NCI-H2227 (cell line): ENCODE data around the gene NTM.

ENCODE experiments used
- DNase-seq: peaks from one replicate; lab custom pipeline; 2025; ENCODE audit not compliant: unreplicated experiment; lab: John Stamatoyannopoulos, UW

NTM gene

GRCh38 chr11:131875611-131876010 lies 505.2 kb downstream of the NTM start:
- DNase-seq = no peak

DNA sequence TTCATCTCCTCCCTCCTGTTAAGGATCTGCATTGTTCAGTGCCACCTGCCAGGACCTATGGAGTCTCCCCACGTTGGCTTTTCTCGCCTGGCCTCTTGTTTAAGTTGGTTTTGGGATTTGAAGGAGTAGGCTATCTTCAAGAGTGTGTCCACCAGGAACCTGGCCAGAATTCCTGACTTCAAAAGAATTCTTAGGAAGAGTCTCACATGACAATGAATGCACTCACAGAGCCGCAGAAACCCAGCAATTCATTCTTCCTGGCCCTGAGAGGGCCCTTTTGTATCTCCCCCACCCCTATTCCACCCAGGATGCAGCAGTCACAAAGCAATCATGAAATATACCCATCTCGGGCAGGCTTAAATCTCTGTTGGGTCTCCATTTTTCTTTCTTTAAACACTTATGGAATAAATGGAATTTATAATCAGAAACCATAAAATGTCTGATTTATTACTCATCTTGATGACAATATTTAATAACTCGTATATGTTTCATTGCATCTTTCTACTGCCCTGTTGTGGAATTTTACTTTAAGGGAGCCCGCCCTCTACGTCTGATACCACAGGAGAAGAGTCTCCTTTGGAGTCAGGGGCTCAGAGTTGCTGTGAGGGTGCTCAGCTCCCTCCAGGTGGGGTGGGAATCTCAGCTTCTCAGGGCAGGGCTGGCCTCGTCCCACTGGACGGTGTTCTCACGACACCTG lies 507.0 kb downstream of the NTM start:
- DNase-seq = no peak

GRCh38 chr11:131880316-131880715 lies 509.9 kb downstream of the NTM start:
- DNase-seq = no peak

DNA sequence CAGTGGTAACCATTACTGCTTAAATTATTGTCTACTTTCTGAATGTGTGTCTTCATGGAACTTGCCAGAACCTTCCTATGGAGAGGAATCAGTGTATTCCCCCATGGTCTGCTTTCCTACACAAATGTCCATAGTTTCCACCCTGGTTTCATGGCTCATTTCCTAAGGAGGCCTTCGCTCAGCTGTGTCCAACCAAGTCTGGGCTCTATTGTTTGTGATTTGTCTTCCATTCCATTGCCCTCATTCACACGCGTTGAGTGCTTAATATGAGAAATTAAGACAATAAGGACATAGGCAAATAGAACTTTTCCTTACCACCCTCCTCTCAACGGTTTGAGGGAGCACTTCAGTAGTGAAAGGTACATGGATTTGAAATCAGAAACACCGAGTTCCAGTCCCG lies 510.6 kb downstream of the NTM start:
- no peak for DNase-seq

GRCh38 chr11:131883332-131883731 lies 512.9 kb downstream of the NTM start:
- DNase-seq = no peak

GRCh38 chr11:131884461-131885073 lies 514.2 kb downstream of the NTM start:
- no peak for DNase-seq

DNA sequence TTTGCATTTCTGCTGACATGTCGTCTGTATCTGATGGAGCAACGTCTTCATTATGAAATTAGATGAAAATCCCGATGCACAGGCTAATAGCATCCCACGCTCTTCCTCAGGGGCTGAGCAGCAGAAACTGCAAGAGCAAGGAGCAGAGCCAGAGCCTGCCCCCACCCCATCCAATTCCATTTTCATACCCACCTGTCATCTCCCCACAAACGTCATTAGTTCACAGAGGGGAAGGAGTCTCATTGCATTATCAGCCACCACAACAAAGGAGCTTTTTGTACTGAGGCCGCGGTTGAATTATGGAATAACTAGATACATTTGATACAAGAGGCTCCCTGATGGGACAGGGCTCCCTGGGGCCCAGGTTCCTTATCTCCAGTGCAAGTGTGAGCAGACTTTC lies 515.0 kb downstream of the NTM start:
- DNase-seq = no peak

DNA sequence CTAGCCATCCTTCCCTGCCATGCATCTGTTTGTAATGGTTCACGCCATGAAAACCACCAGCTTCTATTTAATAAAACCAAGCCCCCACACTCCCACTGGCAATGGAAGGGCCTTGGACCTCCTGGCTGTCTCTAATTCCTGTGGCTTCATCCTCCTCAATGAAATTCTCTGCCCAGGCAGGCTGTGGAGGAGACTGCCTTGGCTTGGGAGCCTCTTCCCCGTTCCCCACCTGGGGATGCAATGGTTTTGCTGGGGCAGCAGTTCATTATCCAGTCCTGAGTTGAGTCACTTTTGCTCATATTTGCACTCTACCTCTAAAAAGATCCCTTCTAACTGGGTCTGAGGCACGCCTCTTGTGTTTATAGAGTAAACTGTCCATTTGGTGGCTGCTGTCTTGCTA lies 515.8 kb downstream of the NTM start:
- no peak for DNase-seq

DNA sequence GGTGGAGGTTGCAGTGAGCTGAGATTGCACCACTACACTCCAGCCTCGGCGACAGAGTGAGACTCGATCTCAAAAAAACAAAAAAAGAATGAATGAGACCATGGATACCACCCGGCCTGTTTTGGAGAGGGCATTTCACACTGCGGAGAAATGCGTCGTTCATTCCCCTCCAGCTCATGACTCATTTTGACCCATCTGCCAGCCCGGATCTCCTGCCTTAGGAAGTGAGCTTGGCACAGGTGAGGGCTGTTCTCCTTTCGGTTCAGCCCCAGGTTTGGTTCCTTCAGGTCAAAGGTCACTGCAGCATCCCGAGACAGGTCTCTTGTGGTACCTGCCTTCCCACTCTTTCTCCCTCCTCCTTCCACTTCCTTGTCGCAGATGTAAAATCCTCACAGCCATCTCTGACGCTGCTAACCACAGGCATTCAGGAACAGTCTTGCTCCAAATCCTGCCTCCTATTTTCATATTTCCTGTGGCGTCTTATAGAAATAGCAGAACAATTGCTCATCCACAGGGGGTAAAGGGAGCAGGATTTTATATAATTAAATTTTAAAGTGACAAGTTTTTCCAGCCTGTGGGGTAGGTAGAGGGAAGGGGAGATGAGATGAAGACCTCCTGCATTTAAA lies 517.9 kb downstream of the NTM start:
- DNase-seq = peak; percentile 27

- DNase-seq = peak; percentile 82
These were observed 518.7 kb downstream of the NTM start for GRCh38 chr11:131889146-131889577.

DNA sequence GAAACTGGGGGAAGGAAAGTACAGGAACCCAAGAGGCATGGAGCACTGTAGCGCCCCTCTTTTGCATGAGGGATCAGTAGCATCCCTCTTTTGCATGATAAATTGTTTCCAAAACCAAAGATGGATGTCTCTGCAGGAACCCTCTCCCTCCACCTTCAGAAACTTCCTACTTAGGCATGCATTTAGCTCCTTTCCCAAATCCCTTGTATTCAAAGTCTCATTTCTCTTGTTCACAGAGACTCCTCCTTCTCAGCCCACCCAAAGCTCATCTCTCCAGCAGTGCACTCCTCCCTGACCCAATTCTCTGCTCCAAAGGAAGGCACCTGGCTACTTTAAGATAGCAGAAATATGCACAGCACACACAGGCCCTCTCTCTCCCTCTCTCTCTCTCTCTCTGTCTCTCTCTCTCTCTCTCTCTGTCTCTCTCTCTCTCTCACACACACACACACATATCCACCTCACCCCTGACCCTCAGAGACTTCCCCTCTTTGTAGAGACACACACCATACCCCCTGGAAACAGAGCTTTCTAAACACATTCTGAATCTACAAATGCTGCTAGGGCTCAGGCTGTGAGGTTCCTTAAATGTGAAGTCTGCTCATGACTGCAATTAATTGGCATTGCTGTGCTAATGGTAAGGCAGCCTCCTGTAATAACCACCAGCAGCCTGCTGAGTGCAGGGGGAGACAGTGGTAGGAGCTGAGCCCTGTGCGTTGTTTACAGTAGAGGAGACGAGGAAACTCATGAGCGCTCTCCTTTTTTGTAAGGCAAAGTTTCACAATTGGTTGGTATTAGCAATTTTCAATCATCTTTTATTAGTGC lies 519.6 kb downstream of the NTM start:
- DNase-seq = peak; percentile 21

DNA sequence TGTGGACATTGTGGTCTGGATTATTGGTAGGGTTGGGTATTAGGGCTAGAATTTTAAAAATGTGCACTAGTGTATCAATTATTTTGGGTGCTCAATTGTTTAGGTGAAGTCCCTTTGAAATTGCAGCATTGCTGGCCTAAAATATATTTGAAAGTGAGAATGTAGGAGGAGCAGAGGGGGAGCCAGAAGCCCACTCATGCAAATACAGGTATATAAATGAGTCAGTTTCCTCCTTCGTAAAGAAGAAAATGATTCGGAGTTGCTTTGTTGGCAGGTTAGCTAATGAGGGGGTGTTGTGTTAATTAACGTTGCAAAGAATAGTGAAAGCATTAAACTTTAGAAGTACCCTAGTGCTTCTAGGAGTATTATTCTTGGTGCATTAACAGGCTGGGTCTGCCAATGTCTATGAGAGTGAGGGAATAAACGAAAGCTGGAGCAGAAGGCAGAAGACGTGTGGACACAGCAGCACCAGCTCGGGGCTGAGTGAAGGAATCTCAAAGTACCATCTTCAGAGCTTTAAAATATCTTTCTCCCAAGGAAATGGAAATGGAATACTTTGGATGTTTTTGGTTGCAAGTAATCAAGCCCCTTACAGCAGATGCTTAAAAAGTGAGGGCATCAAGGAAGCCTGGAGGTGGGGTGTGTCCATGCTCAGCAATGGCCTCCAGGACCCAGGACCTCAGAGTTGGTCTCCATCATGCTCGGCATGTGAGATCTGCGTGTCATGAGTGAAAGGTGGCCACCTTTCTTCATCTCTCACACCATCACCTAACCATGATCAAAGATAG lies 522.9 kb downstream of the NTM start:
- DNase-seq = no peak

GRCh38 chr11:131893988-131894387 lies 523.6 kb downstream of the NTM start:
- no peak for DNase-seq

DNA sequence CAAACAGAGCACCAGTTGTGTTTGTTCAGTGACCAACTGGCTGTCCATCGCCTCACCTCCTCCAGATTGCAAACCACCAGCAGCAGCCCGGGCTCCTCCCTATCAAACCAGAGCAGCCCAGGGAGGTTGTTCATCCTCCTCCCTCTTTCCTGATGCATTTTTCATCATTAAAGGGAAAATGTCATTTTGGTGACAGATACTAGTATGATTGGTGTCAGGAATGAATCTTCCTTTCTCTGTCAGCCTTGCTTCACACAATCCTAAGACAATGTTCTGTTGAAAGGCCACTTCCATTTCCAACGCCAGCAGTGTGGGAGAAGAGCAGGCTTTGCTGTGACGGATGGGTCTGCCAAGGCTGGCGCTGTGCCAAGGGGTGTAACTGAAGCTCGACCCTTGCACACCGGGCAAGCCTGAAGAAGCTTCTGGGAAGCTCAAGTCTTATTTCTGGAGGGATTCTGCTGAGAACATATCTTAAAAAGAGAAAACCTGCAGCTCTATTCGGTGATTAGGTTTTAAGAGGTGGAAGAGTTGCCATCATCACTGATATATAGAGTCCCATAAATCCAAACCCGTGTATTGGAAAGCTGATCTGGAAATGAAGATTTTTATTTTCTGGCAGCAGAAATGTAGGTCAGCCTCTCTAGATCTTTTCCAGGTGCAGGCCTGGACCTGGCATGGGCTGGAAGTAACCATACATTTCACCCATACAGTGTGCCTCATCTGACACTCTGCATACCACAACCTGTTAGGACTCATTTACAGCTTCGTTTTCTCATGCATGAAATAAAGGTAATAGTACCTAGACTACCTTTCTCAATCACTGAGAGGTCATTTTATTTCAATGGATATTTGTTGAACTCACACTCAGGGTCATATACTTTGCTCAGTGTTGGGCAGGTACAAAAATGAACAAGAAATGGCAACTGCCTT lies 524.5 kb downstream of the NTM start:
- peak; percentile 75 for DNase-seq

- DNase-seq = no peak
These were observed 525.5 kb downstream of the NTM start for GRCh38 chr11:131895865-131896264.

DNA sequence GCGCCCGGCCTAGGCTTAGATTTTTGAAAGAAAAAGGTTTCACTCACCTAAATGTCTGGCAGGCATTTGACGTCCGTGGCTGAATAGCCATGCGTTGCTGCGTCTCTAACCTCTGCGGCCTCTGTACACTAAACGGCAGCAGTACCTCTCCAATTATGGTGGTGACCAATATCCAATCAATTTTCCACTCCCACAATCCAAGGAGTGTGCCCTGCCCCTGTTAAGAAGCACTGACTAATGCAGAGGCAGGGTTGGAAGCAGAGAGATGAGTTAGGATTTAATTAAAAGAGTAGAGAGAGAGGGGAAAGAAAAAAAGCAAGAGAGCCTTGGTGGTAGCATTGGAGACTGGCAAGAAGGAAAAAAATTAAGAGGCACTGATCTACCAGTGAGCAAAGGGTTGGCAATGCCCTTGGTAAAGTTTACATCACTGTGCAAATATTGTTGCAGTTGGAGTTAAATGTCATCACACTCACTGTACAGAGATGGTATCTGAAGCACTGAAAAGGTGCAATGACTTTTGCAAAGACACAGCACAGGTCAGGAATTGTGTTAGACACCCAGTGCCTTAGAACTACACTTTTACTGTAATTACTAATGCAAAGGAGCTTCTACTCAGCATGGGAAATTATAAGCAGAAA lies 526.7 kb downstream of the NTM start:
- DNase-seq = no peak

DNA sequence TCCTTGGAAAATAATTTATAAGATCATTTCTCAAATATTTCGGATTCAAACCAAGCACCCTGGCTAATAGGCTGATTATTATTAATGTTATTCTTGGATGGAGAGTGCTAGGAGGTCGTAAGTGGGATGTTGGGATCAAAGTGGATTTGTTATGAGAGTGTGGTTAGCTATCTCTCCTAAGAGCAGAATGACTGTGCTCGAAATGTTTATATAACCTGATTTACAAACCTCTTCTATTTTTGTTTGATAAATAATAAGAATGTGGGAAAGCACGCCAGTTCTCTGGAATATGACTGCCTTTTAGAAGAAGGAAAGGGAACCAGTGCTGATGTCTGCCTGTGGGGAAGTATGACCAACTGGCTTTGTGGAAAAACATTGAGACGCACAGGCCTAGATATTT lies 527.5 kb downstream of the NTM start:
- DNase-seq = no peak

DNA sequence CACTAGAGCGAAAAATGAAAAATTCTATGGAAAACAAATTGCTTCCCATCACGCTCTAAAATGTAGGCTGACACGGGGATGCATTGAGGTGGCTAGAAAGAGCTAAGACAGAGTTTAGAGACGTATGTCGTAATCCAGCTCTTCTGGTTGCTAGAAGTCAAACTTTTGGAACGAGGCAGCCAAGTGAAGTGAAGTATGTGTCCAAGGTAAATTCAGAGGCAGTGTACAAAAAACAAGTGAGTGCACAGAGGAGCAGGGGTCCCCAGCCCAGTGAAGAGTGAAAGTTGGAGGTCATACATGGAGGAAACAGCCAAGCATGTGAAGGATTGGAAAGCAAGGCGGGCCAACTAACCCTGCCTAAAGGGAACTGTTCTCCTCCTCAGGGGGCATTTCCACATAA lies 528.5 kb downstream of the NTM start:
- no peak for DNase-seq

- DNase-seq = no peak
These were observed 529.6 kb downstream of the NTM start for GRCh38 chr11:131899950-131900580.
